HL-60/S4 (cell line): ENCODE results near the gene ATP9A.
"Not testable (repeated sequence)": the region's sequence is repeated elsewhere in the genome, so short reads cannot be mapped to it uniquely, and the experiment has no call there.

Experiments
- in situ Hi-C: fragments of 300-500 bp; cut with MboI; formaldehyde crosslinking; loops from 2 replicates; pipeline ENCODE4 v1.14.3; 2022; ENCODE audit warnings: low sequenced_read_pairs

The ATP9A gene

DNA sequence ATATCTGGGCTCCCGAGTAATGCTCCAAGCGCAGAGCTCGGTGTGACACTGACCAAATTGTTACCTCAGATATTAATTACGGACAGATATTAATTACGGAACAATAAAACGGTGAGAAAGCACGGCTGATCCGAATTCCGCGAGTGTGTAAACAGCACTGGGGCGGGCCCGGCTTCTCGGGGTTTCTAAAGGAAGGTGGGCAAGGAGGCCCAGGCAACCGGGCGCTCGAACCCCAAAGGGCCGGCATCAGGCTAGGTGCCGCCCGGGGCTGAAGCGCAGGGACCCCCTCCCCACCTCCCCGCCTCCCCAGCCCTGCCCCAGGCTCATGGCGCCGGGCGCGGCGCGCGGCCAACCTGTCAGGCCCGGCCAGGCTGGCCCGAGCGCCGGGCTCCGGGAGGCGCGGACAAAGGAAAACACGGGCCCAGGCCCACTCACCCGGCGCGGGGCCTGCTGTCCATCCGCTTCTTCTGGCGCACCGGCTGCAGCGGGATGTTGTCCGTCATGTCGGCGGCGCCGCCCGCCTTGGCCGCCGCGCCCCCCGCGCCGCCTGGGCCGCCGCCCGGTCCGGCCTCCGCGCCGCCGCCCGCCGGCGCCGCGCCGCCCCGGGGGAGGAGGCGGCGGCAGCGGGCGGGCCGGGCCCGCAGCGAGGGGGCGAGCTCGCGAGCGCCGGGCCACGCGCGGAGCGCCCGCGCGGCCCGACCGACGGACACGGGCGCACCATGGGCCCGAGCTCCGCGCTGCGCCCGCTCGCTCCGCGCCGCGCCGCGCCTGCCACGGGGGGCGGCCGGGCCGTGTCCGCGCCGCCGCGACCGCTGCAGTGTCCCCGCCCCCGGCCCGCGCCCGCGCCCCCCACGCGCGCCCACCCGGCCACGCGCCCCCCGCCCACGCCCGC lies at the start of gene ATP9A:
ATP9A (minus strand) TSS at position 524 of the 892 bp plus-strand sequence; CDS start at position 503, 21 bp downstream.
- in situ Hi-C loops: no loop called here

DNA sequence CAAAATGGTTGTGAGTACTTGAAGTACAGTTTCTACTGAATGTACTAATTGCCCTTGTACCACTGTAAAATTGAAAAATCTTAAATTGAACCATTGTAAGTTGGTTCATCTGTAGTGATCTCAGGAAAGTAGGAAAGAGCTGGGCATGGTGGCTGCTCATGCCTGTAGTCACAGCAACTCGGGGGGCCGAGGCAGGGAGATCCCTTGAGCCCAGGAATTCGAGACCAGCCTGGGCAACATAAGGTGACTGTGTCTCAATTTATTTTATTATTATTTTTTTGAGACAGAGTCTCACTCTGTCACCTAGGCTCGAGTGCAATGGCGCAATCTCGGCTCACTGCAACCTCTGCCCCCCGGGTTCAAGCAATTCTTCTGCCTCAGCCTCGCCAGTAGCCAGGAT lies 48.7 kb upstream of the ATP9A start:
- in situ Hi-C loops: not testable (repeated sequence)

GRCh38 chr20:51815383-51816076 lies 47.3 kb upstream of the ATP9A start:
- in situ Hi-C loops: no loop called here

DNA sequence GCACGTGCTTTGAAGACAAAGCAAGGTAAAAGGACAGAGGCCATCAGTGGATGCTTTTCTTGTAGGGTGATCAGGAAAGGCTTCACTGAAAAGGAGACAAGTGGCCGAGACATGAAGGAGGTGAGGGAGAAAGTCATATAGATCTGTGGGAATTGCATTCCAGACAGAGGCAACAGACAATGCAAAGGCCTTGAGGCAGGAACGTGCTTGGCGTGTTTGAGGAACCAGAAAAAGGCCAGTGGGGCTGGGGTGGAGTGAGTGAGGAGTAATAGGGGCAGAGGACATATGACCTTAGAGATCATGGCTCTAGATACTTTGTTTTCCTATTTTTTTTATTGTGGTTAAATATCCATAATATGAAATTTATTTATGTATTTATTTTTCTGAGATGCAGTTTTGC lies 44.7 kb upstream of the ATP9A start:
- in situ Hi-C loops: no loop called here

DNA sequence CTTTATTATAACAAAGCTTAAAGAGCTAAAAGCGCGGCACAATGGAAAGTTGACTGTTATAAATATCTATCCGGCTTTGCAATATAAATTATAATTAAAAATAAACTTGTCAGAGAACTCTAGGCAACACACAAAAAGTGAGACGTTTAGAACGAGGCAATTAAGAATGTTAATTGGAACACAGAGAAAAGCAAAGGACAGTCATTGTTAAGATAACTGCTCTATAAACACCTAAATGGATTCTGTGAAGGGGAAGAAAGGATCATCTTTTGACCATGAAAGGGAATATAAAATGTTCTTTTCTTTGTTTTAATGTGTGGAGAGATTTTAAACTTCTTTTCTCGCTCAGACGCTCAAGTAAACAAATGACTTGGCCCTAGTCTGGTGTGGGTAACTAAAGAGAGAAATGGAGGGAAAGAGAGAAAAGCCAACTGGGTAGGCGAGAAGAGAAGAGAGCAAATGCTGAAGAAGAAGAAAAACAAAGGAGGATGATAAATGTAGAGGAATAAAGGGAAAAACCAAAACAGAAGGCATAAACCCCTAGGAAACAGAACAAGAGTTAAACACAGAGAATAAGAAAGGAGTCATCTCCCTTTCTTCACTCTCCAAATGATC lies 43.4 kb upstream of the ATP9A start:
- in situ Hi-C loops: no loop called here

DNA sequence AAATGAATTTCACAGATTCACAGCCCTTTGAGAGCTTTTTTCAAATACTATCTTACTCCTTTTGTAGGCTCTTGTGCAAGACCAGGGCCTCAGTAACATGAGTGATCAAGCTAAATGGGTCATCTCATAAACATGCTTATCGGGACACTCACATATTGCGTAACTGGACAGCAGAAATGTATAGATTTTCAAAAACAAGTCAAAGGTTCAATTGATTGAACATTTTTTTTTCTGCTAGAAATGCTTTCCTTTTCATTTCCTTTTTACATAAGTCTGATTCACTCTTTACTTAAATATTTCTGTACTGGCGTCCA lies 42.8 kb upstream of the ATP9A start:
- in situ Hi-C loops: no loop called here

DNA sequence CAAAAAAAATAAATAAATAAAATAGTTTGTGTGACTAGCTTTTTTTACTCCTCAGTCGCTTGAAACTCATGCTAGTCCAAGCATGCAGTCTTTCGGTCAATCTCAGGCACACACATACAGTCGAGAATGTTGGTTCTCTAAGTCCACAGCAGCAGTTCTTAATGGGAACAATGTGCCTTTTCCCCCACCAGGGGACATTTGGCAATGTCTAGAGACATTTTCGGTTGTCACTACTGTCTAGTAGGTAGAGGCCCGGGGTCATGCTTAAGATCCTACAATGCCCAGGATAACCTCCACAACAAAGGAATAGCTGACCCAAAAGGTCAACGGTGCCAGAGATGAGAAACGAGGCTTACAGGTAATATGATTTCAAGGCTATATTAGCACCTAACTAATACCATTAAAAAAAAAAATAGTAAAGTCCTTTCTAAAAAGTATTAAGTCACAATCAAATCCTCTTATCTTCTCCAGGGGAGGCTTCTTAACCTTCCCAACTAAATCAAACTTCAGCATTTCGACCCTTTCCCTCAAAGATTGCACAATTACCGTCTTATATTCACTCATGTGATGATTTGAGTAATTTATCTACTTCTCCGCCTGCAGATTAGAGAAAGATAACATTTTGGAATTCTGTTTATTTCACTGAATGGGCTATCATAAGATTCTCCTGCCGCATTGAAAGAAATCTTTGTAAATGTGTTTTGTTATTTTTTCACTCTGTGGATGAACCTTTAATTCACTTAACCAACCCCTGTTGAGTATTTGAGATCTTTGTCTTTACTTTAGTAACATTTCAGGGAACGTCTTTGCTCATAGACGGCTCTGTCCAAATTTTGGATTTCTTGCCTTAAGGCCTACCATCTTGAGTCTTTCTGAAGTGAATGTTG lies 42.2 kb upstream of the ATP9A start:
- in situ Hi-C loops: no loop called here

- in situ Hi-C loops: no loop called here
Measured at GRCh38 chr20:51807720-51808250, 39.6 kb upstream of the ATP9A start.

- in situ Hi-C loops: no loop called here
Measured at GRCh38 chr20:51804754-51805153, 36.6 kb upstream of the ATP9A start.

- in situ Hi-C loops: no loop called here
Measured at GRCh38 chr20:51803148-51803854, 35.1 kb upstream of the ATP9A start.

DNA sequence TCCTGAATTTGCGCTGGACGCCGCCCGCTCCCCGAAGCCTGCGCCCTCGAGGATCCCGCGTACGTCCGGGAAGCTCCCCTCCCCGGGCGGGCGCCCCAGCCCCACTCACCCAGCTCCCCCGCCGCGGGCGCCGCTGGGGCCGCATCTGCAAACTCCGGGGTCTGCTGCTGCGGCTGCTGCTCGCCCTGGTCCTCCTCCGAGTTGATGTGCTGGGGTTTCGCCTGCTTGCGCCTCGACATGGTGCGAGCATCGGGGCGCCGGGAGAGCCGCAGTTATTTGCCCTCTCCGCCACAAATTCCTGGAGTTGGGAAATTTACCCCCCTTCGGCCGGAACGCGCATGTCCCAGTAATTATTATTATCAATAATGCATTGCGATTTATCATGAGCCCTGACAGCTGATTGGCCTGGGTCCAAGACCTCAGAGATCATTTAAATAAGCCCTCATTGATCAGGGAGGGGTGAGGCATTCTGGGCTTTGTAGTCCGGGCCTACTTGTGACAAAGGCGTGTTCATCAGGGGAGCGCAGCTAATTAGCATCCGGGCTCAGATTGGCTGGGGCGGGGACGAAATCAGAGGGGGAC lies 34.1 kb upstream of the ATP9A start, which contains the start of gene SALL4:
SALL4 (minus strand) TSS at position 352 of the 582 bp plus-strand sequence; CDS start at position 239, 113 bp downstream.
- in situ Hi-C loops: no loop called here

DNA sequence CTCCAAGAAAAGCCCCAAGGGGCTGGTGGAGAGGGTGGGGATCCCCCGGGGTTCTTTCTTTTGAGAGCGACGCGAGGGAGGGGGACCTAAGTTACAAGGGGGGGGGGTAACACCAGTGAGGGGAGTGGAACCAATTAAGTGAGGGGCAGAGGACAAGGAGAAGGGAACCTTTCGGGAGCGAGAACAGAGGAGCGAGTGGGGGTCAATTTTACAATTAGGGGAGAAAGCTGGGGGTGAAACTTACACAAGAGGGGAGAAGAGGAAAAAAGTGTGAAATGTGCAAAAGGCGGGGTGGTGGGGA lies 33.6 kb upstream of the ATP9A start:
- in situ Hi-C loops: no loop called here

DNA sequence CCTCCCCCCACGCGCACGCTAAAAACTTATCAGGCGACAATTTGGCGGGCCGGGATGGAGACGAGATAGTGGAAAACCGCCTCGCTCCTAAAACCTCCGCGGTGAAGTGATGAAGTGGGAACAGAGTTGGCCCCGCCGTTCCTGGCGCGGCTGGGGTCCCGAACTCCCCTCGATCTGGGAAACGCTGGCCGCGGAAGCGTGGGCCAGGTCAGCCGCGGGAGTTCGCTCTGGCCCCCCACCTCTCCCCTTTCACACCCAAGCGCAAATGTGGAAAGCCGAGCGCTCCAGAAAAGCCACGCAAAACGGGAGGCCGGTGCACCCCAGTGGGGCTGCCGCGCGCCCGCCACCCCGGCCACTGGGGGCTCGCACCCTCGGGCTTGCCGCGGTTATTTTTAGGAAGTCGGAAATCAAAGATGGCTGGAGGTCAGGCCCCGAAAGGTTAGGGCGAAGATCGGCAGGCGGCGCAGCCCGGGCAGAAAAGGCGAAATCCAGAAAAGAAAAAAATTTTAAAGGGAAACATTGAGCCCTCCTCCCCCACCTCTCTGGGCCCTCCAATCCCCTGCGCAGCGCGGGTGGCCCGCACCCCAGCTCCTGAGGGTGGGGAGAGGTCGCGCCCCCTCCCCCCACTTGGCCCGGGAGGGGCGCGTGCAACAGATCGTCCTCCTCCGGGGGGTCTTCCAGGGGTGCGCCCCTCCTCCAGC lies 33.1 kb upstream of the ATP9A start:
- in situ Hi-C loops: no loop called here

DNA sequence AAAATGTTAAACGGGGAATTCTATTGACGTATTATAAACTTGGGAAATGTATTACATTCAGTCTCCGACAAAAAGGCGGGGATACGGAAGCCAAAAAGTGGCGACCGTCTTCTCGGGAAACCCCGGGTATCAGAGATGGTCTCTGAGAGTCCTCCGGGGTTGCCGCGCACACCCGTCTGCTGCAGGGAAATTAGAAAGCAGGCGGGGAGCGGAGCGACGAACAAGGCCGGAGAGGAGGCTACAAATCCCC lies 32.6 kb upstream of the ATP9A start:
- in situ Hi-C loops: no loop called here

- in situ Hi-C loops: no loop called here
Measured at GRCh38 chr20:51800060-51800871, 32.1 kb upstream of the ATP9A start.

DNA sequence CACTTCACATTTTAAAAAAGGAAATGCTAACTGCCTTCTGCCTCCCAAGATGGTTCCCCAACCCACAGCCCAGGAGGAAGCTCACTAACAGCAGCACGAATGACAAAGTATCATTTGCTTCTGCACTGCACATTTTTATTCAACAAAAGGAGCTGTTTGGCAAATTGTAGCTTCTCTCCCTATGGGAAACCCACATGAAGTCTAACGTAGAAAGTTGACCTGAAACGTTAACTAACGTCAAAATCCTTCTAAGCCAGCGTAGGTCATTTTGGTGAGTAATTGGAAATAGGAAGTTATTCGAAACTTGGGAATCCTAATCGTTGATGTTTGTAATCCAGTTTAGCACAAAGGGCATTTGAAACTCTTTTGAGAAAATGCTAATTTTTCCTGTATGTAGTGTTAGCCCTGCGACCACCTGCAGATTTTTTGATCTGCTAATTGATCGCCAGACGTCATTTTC lies 31.2 kb upstream of the ATP9A start:
- in situ Hi-C loops: no loop called here

DNA sequence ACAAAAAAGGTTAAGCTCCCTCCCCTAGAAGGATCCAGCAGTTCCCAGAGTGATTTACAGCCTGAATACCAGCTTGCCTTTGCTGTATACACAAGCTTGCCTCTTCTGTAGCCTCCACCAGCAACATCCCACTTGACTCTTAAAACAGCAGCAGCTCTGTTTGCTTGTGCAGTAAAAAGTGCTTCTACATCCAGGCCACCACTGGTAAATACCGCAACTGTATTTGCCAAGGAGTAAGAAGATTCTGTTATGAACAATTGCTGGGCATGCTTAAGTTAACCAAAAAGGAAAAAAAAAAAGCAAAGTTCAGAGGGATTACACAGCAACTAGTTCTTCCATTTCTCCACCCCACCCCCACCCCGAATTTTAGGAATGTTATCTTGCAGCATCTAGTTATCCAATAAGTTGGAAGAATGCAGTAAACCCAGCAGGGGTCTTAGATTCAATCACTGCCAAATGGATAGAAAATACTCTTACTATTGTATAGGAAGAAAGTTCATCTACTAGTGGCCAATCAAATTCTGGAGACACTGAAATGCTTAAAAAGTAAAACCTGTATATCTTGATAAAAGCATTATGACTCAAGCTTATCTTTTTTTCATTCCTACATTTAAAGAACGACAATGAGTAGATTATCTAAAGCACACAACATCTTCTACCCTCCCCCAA lies 29.3 kb upstream of the ATP9A start:
- in situ Hi-C loops: no loop called here

- in situ Hi-C loops: no loop called here
Measured at GRCh38 chr20:51796340-51796739, 28.1 kb upstream of the ATP9A start.
